K562 (cell line): ENCODE data around the gene TMCC1. TPM values are rescaled to one million over a fixed set of nuclear protein-coding genes. Genes with fewer than 3 reads are reported as not detected.

Experiments
- ATAC-seq: fragments of 200-7000 bp; cut with Tn5 transposase; 3 replicates; pipeline ENCODE4 v1.9.1; 2020; ENCODE audit warnings: moderate library complexity
- BruUV-seq: library from RNA; stranded (reverse); fragments of 400-500 nt; replicated peaks from 2 replicates; lab custom pipeline; 2021; lab: Mats Ljungman, UMichigan
- CTCF ChIA-PET: fragments of 300-600 bp; formaldehyde crosslinking; extraction: SDS; loops from one replicate; lab custom pipeline; 2021; ENCODE audit warnings: low intra/inter-chr PET ratio; lab: Yijun Ruan, JAX
- POLR2A ChIA-PET: fragments of 300-600, 350-650 bp; sonication (Branson Sonifier 250); formaldehyde crosslinking; extraction: SDS; loops from one replicate; lab custom pipeline; 2021; ENCODE audit warnings: antibody characterized with exemption, inconsistent platforms; lab: Yijun Ruan, JAX
- DNase-seq, 4 experiments: peaks; one replicate each; pipeline versions ENCODE4 v3.0.0 to v3.0.0-alpha.2; 2011 to 2018; ENCODE audit warnings: low spot score in 3 of 4, mixed read lengths in 3 of 4; ENCODE audit errors: extremely low read depth in 1 of 4
- FAIRE-seq: peaks from 2 replicates; lab custom pipeline; 2011; peaks lifted over from hg19 to GRCh38; lab: Jason Lieb, UNC
- H2AFZ ChIP-seq: 2 replicates; pipeline ENCODE4 v1.6.0; 2011; ENCODE audit warnings: low read depth, low read length, control low read depth, inconsistent platforms
- H3K27ac ChIP-seq: fragments of 200-600 bp; 3 replicates; pipeline ENCODE4 v1.8.0; 2011; ENCODE audit warnings: low read depth, mild to moderate bottlenecking, control low read depth, inconsistent platforms, low read length, moderate library complexity, mixed read lengths; ENCODE audit errors: extremely low read depth
- H3K27me3 ChIP-seq, 2 experiments: fragments of 300-600 bp in 1 of 2; 2 replicates in 1 of 2; 3 replicates in 1 of 2; pipeline versions ENCODE4 v1.6.0 to v1.8.0; 2011; ENCODE audit warnings: inconsistent platforms in 2 of 2, low read length in 2 of 2, mild to moderate bottlenecking in 1 of 2, mixed read lengths in 1 of 2, moderate library complexity in 1 of 2; ENCODE audit not compliant: control insufficient read depth in 2 of 2, insufficient read depth in 2 of 2
- H3K36me3 ChIP-seq: fragments of 300-600 bp; 3 replicates; pipeline ENCODE4 v1.8.0; 2011; ENCODE audit warnings: mild to moderate bottlenecking, low read length, inconsistent platforms; ENCODE audit not compliant: control insufficient read depth, insufficient read depth
- H3K4me1 ChIP-seq, 2 experiments: fragments of 200-600 bp in 1 of 2; replicated peaks in 1 of 2; 2 replicates in 1 of 2; 3 replicates in 1 of 2; pipeline versions ENCODE4 v1.5.1 to v1.8.0; 2011; ENCODE audit warnings: inconsistent platforms in 2 of 2, low read length in 2 of 2, mild to moderate bottlenecking in 1 of 2, mixed read lengths in 1 of 2, moderate library complexity in 1 of 2; ENCODE audit not compliant: control insufficient read depth in 2 of 2, insufficient read depth in 2 of 2
- H3K4me2 ChIP-seq: 2 replicates; pipeline ENCODE4 v1.6.1; 2011; ENCODE audit warnings: low read length, control low read depth, inconsistent platforms, mixed read lengths; ENCODE audit not compliant: insufficient read depth
- H3K4me3 ChIP-seq: fragments of 200-600 bp; sonication (generic), shearing (Covaris generic); 2 replicates; pipeline ENCODE4 v1.5.1; 2016; ENCODE audit warnings: control low read depth, inconsistent platforms
- H3K79me2 ChIP-seq: fragments of 200-600 bp; 3 replicates; pipeline ENCODE4 v1.8.0; 2011; ENCODE audit warnings: low read length, inconsistent platforms; ENCODE audit not compliant: control insufficient read depth, insufficient read depth
- H3K9ac ChIP-seq, 2 experiments: 2 replicates each; pipeline versions ENCODE4 v1.6.0 to v1.6.1; 2011; ENCODE audit warnings: low read depth in 2 of 2, low read length in 2 of 2, control low read depth in 1 of 2, inconsistent platforms in 1 of 2, mild to moderate bottlenecking in 1 of 2, mixed read lengths in 1 of 2; ENCODE audit not compliant: insufficient read depth in 1 of 2
- H3K9me1 ChIP-seq: one replicate; pipeline ENCODE4 v1.6.0; 2011; ENCODE audit warnings: inconsistent platforms, mild to moderate bottlenecking, low read length, moderate library complexity; ENCODE audit not compliant: control insufficient read depth, insufficient read depth
- H3K9me3 ChIP-seq: replicated peaks from 2 replicates; pipeline ENCODE4 v1.5.1; 2011; ENCODE audit warnings: low read depth, low read length, inconsistent platforms; ENCODE audit not compliant: control insufficient read depth, insufficient read depth
- H4K20me1 ChIP-seq: replicated peaks from 2 replicates; pipeline ENCODE4 v1.6.1; 2011; ENCODE audit warnings: low read length, inconsistent platforms, mixed read lengths; ENCODE audit not compliant: control insufficient read depth, insufficient read depth
- ARID2 ChIP-seq: fragments of 450-650 bp; IDR thresholded peaks from 2 replicates; pipeline ENCODE4 v1.6.1; 2017; ENCODE audit warnings: antibody characterized with exemption, mild to moderate bottlenecking
- E2F3 ChIP-seq: fragments of 250-450 bp; sonication (Bioruptor Pico); IDR thresholded peaks from 2 replicates; pipeline ENCODE4 v1.4.0; 2020; ENCODE audit warnings: mild to moderate bottlenecking
- EHMT2 ChIP-seq: fragments of 450-650 bp; IDR thresholded peaks from 2 replicates; pipeline ENCODE4 v1.6.1; 2018; ENCODE audit warnings: antibody characterized with exemption
- HNRNPLL ChIP-seq: fragments of 200-400 bp; formaldehyde crosslinking; IDR thresholded peaks from 2 replicates; pipeline ENCODE4 v1.6.1; 2017; ENCODE audit warnings: low read length, low read depth, mild to moderate bottlenecking; ENCODE audit not compliant: poor library complexity, severe bottlenecking
- MYBL2 ChIP-seq, 2 experiments: fragments of 450-650 bp in 1 of 2; sonication (generic) in 1 of 2; formaldehyde crosslinking in 1 of 2; IDR thresholded peaks; 2 replicates each; pipeline versions ENCODE4 v1.6.1 to v1.8.1; 2017 to 2022; ENCODE audit warnings: borderline replicate concordance in 1 of 2, inconsistent platforms in 1 of 2, low read depth in 1 of 2, mild to moderate bottlenecking in 1 of 2, missing genetic modification reagents in 1 of 2, moderate library complexity in 1 of 2
- RBM22 ChIP-seq: fragments of 200-400 bp; formaldehyde crosslinking; IDR thresholded peaks from 2 replicates; pipeline ENCODE4 v1.6.1; 2018; ENCODE audit warnings: low read length, low read depth; ENCODE audit not compliant: poor library complexity, severe bottlenecking
- SFPQ ChIP-seq: fragments of 200-400 bp; formaldehyde crosslinking; IDR thresholded peaks from 2 replicates; pipeline ENCODE4 v1.6.1; 2017; ENCODE audit warnings: mild to moderate bottlenecking, low read depth, low read length, moderate library complexity
- ZNF76 ChIP-seq: fragments of 250-450 bp; sonication (Bioruptor Pico); IDR thresholded peaks from 2 replicates; pipeline ENCODE4 v1.4.0; 2020; ENCODE audit warnings: mild to moderate bottlenecking, moderate library complexity, borderline replicate concordance
- WGBS: fragments of 100-300 bp; shearing (Covaris generic); methylation state at CpG from one replicate; pipeline ENCODE4 v1.1.6; 2016; ENCODE audit warnings: low coverage, mixed read lengths; ENCODE audit not compliant: insufficient coverage; ENCODE audit errors: missing lambda C conversion rate; 5-methylcytosine and 5-hydroxymethylcytosine counted together
- in situ Hi-C: fragments of 300-500 bp; cut with MboI; formaldehyde crosslinking; loops from 4 replicates; pipeline ENCODE4 v1.15.0; 2018; ENCODE audit warnings: inconsistent platforms, mixed read lengths
- intact Hi-C: fragments of 100-400 bp; cut with micrococcal nuclease; formaldehyde crosslinking; loops from 2 replicates; pipeline ENCODE4 v1.14.2; 2022
- polyA plus RNA-seq, 8 experiments: library from polyadenylated mRNA; depleted of rRNA in 4 of 8; stranded (reverse) in 5 of 8; unstranded in 3 of 8; fragments of >200 nt; fragmentation: Nextera tagmentation in 2 of 8; fragmentation: Illumina TruSeq in 1 of 8; extraction: Ambion mirVana in 2 of 8; extraction: Trizol in 1 of 8; gene quantifications; 2 replicates each; pipeline versions ENCODE4 v1.2.1 to v1.2.3, GENCODE V29; 2011 to 2014; ENCODE audit warnings: inconsistent platforms in 1 of 8, missing spikeins in 1 of 8
- total RNA-seq, 7 experiments: library from RNA; depleted of rRNA in 6 of 7; stranded (reverse); fragments of >200 nt in 6 of 7; fragmentation: Illumina TruSeq in 2 of 7; extraction: Trizol in 2 of 7; gene quantifications; 2 replicates each; pipeline versions ENCODE4 v1.2.1 to v1.2.3, GENCODE V29; 2011 to 2021; ENCODE audit warnings: low replicate concordance in 1 of 7

TMCC1 gene
- total and polyA plus RNA-seq, 9 of the 15 experiments (the other 6 are each of a cell fraction or from before 2014, with no cell fraction given) = 0.89 to 8.7 (median 4.0) TPM

GRCh38 chr3:129938140-129938930, 44.8 kb upstream of the TMCC1 start:
- Histone ChIP-seq H3K27me3 (peaks cover 0 to 4% of the 10 kb centered on the region in 2 experiments; a peak in 1 of 5 replicates), H3K27ac (no peak overlapping the region), H3K4me1 (peaks cover 0 to 5% of the 10 kb centered on the region in 2 experiments; a peak in 2 of 5 replicates), H3K36me3 (no peaks in the 10 kb centered on the region), H3K9me3 (no peaks in the 10 kb centered on the region), H3K9ac (no peak overlapping the region), H4K20me1 (no peaks in the 10 kb centered on the region), H2AFZ (no peak overlapping the region), H3K4me2 (no peak overlapping the region), H3K9me1 (no peaks in the 10 kb centered on the region), H3K4me3 (no peak overlapping the region), H3K79me2 (no peaks in the 10 kb centered on the region)
- in situ Hi-C loops = loop anchor here (10.0 kb wide), 2 partner anchors 104 to 444 kb away; no protein-coding TSS in a partner anchor
- TF ChIP-seq HNRNPLL (no peak), ZNF76 (CRISPR knock-in tag) (no peak), ARID2 (no peak)
- FAIRE-seq = no peak
- ChIA-PET CTCF (no interaction called here), POLR2A (interaction anchor here (0.8 kb wide), 1 partner anchor 11 kb away, joined by 3 read pairs; no protein-coding TSS in a partner anchor)
- no peak for ATAC-seq
- intact Hi-C loops = loop anchor here (5.0 to 10.0 kb wide), 2 partner anchors 111 to 444 kb away; no protein-coding TSS in a partner anchor
- BruUV-seq = no TSS peak
- DNase-seq = no peak
- WGBS = 33% methylated on average over 7 of the region's 8 CpGs

- H3K27me3 ChIP-seq = peaks cover 0 to 5% of the 10 kb centered on the region in 2 experiments; a peak in 1 of 5 replicates
- 17% methylated on average over 1 of the region's 9 CpGs for WGBS
- DNase-seq (no peak), ATAC-seq (no peak), FAIRE-seq (no peak)
- POLR2A ChIA-PET = interaction anchor here (0.8 kb wide), 1 partner anchor 12 kb away, joined by 3 read pairs; no protein-coding TSS in a partner anchor
- no peak overlapping the region for H3K27ac ChIP-seq
- H3K36me3 ChIP-seq = no peaks in the 10 kb centered on the region
- H3K9me1 ChIP-seq = no peaks in the 10 kb centered on the region
- no peaks in the 10 kb centered on the region for H4K20me1 ChIP-seq
- no peak overlapping the region for H3K9ac ChIP-seq
- CTCF ChIA-PET = no interaction called here
- H3K4me3 ChIP-seq = no peak overlapping the region
- H3K4me2 ChIP-seq = no peak overlapping the region
- H3K4me1 ChIP-seq = peaks cover 0 to 5% of the 10 kb centered on the region in 2 experiments; a peak in 2 of 5 replicates
- no peaks in the 10 kb centered on the region for H3K79me2 ChIP-seq
- no TSS peak for BruUV-seq
- H3K9me3 ChIP-seq = no peaks in the 10 kb centered on the region
- intact Hi-C loops (loop anchor here (5.0 to 10.0 kb wide), 2 partner anchors 110 to 443 kb away; no protein-coding TSS in a partner anchor), in situ Hi-C loops (loop anchor here (10.0 kb wide), 2 partner anchors 103 to 443 kb away; no protein-coding TSS in a partner anchor)
- no peak overlapping the region for H2AFZ ChIP-seq
- TF ChIP-seq SFPQ = no peak
- TF ChIP-seq E2F3 (CRISPR knock-in tag) = no peak
- TF ChIP-seq RBM22 = no peak
- TF ChIP-seq EHMT2 = no peak
- no peak for TF ChIP-seq MYBL2 (IDR thresholded peaks at IDR 0.05; ENCODE audit: low read depth)
- no peak for TF ChIP-seq MYBL2 (CRISPR knock-in tag; IDR thresholded peaks at IDR 0.05; ENCODE audit: borderline replicate concordance)
These were observed 44.2 kb upstream of the TMCC1 start for GRCh38 chr3:129937717-129938116.
